Keratinocyte (primary cell): Measurements from ENCODE around the gene SAE1. TPM values are rescaled to one million over a fixed set of nuclear protein-coding genes. Genes with fewer than 3 reads are reported as not detected.

Source experiments
- DNase-seq: peaks from one replicate; pipeline ENCODE4 v3.0.0-alpha.2; 2011; ENCODE audit warnings: low read depth, missing footprints, low spot score
- FAIRE-seq: peaks from 2 replicates; lab custom pipeline; 2011; peaks lifted over from hg19 to GRCh38; lab: Jason Lieb, UNC
- H2AFZ ChIP-seq: 2 replicates; pipeline ENCODE4 v1.6.0; 2012; ENCODE audit warnings: low read length, control low read depth, inconsistent platforms; ENCODE audit not compliant: control insufficient read depth
- H3K27ac ChIP-seq: 2 replicates; pipeline ENCODE4 v1.5.1; 2011; ENCODE audit warnings: low read length; ENCODE audit not compliant: control insufficient read depth, insufficient read depth
- H3K27me3 ChIP-seq: 3 replicates; pipeline ENCODE4 v1.6.0; 2011; ENCODE audit warnings: low read length; ENCODE audit not compliant: control insufficient read depth, insufficient read depth; ENCODE audit errors: extremely low read depth
- H3K36me3 ChIP-seq, 2 experiments: 2 replicates in 1 of 2; 3 replicates in 1 of 2; pipeline ENCODE4 v1.5.1; 2011; ENCODE audit warnings: low read length in 2 of 2, mild to moderate bottlenecking in 1 of 2; ENCODE audit not compliant: control insufficient read depth in 2 of 2, insufficient read depth in 2 of 2; ENCODE audit errors: extremely low read depth in 1 of 2
- H3K4me1 ChIP-seq: 3 replicates; pipeline ENCODE4 v1.5.1; 2011; ENCODE audit warnings: low read length; ENCODE audit not compliant: control insufficient read depth, insufficient read depth; ENCODE audit errors: extremely low read depth
- H3K4me2 ChIP-seq: 3 replicates; pipeline ENCODE4 v1.6.0; 2011; ENCODE audit warnings: low read depth, low read length; ENCODE audit not compliant: control insufficient read depth, insufficient read depth; ENCODE audit errors: extremely low read depth
- H3K4me3 ChIP-seq, 3 experiments: fragments of 200-600 bp in 1 of 3; sonication (generic) in 1 of 3; 2 replicates in 2 of 3; 3 replicates in 1 of 3; pipeline ENCODE4 v1.5.1; 2011 to 2016; ENCODE audit warnings: low read length in 3 of 3, mild to moderate bottlenecking in 3 of 3, control low read depth in 2 of 3, inconsistent platforms in 1 of 3, low read depth in 1 of 3, mixed read lengths in 1 of 3, mixed run types in 1 of 3, moderate library complexity in 1 of 3; ENCODE audit not compliant: control insufficient read depth in 2 of 3, insufficient read depth in 2 of 3; ENCODE audit errors: extremely low read depth in 1 of 3
- H3K79me2 ChIP-seq: 2 replicates; pipeline ENCODE4 v1.6.0; 2012; ENCODE audit warnings: low read length; ENCODE audit not compliant: control insufficient read depth, insufficient read depth
- H3K9ac ChIP-seq: 3 replicates; pipeline ENCODE4 v1.6.0; 2011; ENCODE audit warnings: low read length; ENCODE audit not compliant: control insufficient read depth, insufficient read depth; ENCODE audit errors: extremely low read depth
- H3K9me1 ChIP-seq: 3 replicates; pipeline ENCODE4 v1.6.0; 2011; ENCODE audit warnings: low read length; ENCODE audit not compliant: control insufficient read depth, insufficient read depth; ENCODE audit errors: extremely low read depth
- H3K9me3 ChIP-seq: 2 replicates; pipeline ENCODE4 v1.5.1; 2012; ENCODE audit warnings: low read depth, low read length; ENCODE audit not compliant: control insufficient read depth
- H4K20me1 ChIP-seq: 3 replicates; pipeline ENCODE4 v1.6.0; 2011; ENCODE audit warnings: low read length; ENCODE audit not compliant: control insufficient read depth, insufficient read depth; ENCODE audit errors: extremely low read depth
- EZH2 ChIP-seq: IDR thresholded peaks from one replicate; pipeline ENCODE4 v1.6.1; 2012; ENCODE audit warnings: inconsistent platforms, mild to moderate bottlenecking, low read length, moderate library complexity
- dilution Hi-C: fragments of 300-500 bp; cut with MboI; formaldehyde crosslinking; loops from one replicate; pipeline ENCODE4 v1.7.0; 2020; ENCODE audit warnings: low sequenced_read_pairs; ENCODE audit not compliant: extremely low pct_ligation_motif_present
- polyA plus RNA-seq, 5 experiments: library from polyadenylated mRNA; depleted of rRNA in 3 of 5; stranded (reverse) in 3 of 5; stranded (forward) in 1 of 5; unstranded in 1 of 5; fragments of >200 nt; gene quantifications; 1 replicate in 1 of 5; 2 replicates in 3 of 5; 3 replicates in 1 of 5; pipeline versions ENCODE4 v1.2.1 to v1.2.3, GENCODE V29; 2011 to 2012; ENCODE audit warnings: missing spikeins in 2 of 5, low read depth in 1 of 5, low replicate concordance in 1 of 5
- TF ChIP-seq, protein P1 (sequence below), 3 experiments: IDR thresholded peaks in 1 of 3; conservative IDR thresholded peaks in 1 of 3; optimal IDR thresholded peaks in 1 of 3; 2 replicates in 2 of 3; 3 replicates in 1 of 3; pipeline versions ENCODE3 to v1.5.1; 2011; ENCODE audit warnings: low read length in 3 of 3, mild to moderate bottlenecking in 3 of 3, moderate library complexity in 2 of 3, control low read depth in 1 of 3, inconsistent platforms in 1 of 3; ENCODE audit not compliant: insufficient read depth in 2 of 3; ENCODE audit errors: extremely low read depth in 1 of 3

SAE1 gene
- polyA plus RNA-seq, 1 donor (not counting 4 experiments of a cell fraction or from before 2014, with no cell fraction given): 102 TPM

DNA sequence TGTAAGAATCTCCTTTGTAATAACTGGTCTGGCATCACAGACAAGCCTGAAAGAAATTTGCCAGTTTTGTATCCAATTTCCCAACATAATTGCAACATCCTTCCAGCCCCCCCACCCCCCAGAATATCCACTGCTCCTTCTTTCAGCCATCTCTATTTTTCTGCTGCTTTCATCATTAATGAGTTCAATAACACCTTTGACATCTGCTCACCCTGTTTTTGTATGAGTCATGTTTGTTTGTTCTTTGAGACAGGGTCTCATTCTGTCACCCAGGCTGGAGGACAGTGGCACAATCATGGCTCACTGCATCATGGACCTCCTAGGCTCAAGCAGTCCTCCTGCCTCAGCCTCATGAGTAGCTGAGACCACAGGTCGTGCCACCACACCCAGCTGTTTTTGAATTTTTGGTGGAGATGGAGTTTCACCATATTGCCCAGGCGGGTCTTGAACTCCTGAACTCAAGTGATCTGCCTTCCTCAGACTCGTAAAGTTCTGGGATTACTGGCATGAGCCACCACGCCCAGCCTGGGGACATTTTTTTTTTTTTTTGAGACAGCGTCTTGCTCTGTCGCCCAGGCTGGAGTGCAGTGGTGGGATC lies 10.1 kb upstream of the SAE1 start:
- no peak overlapping the region for H3K9ac ChIP-seq
- no peak overlapping the region for H3K4me3 ChIP-seq
- H3K4me2 ChIP-seq: no peak overlapping the region
- no peak for DNase-seq
- no peaks in the 10 kb centered on the region for H4K20me1 ChIP-seq
- H3K9me3 ChIP-seq: no peaks in the 10 kb centered on the region
- dilution Hi-C loops: no loop called here
- FAIRE-seq: no peak
- peaks cover 15% of the 10 kb centered on the region for H3K4me1 ChIP-seq
- no peaks in the 10 kb centered on the region for H3K9me1 ChIP-seq
- no peaks in the 10 kb centered on the region for H3K36me3 ChIP-seq
- H3K79me2 ChIP-seq: no peaks in the 10 kb centered on the region
- no peaks in the 10 kb centered on the region for H3K27me3 ChIP-seq
- no peak overlapping the region for H2AFZ ChIP-seq
- no peak overlapping the region for H3K27ac ChIP-seq
- TF ChIP-seq EZH2: no peak
- TF ChIP-seq, protein P1, sequence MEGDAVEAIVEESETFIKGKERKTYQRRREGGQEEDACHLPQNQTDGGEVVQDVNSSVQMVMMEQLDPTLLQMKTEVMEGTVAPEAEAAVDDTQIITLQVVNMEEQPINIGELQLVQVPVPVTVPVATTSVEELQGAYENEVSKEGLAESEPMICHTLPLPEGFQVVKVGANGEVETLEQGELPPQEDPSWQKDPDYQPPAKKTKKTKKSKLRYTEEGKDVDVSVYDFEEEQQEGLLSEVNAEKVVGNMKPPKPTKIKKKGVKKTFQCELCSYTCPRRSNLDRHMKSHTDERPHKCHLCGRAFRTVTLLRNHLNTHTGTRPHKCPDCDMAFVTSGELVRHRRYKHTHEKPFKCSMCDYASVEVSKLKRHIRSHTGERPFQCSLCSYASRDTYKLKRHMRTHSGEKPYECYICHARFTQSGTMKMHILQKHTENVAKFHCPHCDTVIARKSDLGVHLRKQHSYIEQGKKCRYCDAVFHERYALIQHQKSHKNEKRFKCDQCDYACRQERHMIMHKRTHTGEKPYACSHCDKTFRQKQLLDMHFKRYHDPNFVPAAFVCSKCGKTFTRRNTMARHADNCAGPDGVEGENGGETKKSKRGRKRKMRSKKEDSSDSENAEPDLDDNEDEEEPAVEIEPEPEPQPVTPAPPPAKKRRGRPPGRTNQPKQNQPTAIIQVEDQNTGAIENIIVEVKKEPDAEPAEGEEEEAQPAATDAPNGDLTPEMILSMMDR (optimal IDR thresholded peaks at IDR 0.05 in 1 of 3, IDR thresholded peaks at IDR 0.05 in 1 of 3, conservative IDR thresholded peaks at IDR 0.05 in 1 of 3; ENCODE audit: extremely low read depth in 1 of 3, insufficient read depth in 2 of 3, low read length in 3 of 3): no peak

DNA sequence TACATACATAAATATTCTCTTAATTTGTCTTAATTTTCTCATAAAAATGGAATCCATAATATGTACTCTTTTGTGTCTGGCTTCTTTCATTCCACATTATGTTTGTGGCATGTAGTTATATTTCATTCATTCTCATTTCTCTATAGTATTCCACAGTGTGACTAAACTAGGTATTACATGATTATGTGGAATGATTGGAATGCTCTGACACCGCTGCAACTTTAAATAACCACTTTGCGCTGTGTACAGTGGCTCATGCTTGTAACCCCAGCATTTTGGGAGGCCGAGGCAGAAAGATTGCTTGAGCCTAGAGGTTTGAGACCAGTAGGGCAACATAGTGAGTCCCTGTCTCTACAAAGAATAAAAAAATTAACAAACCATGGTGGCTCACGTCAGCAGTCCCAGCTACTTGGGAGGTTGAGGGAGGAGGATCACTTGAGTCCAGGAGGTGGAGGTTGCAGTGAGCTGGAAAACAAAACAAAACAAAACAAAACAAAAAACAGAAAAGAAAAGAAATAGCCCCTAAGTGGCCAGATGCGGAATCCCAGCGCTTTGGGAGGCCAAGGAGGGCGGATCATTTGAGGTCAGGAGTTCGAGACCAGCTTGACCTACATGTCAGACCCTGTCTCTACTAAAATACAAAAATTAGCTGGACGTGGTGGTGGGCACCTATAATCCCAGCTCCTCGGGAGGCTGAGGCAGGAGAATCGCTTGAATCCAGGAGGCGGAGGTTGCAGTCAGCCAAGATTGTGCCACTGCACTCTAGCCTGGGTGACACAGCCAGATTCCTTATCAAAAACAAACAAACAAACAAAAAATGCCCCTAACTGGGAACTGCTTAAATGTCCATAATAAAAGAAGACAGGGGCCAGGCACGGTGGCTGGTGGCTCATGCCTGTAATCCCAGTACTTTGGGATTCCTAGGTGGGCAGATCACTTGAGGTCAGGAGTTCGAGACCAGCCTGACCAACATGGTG lies 8.0 kb upstream of the SAE1 start:
- Histone ChIP-seq H3K27me3 (no peaks in the 10 kb centered on the region), H2AFZ (peak overlapping the region; percentile 33), H3K4me2 (peak overlapping the region; percentile 66), H3K79me2 (no peaks in the 10 kb centered on the region), H3K9me1 (no peaks in the 10 kb centered on the region), H3K9me3 (no peaks in the 10 kb centered on the region), H3K27ac (no peak overlapping the region), H4K20me1 (no peaks in the 10 kb centered on the region), H3K4me1 (peaks cover 15% of the 10 kb centered on the region), H3K36me3 (no peaks in the 10 kb centered on the region), H3K4me3 (no peak overlapping the region), H3K9ac (no peak overlapping the region)
- no peak for TF ChIP-seq EZH2
- TF ChIP-seq, protein P1 (optimal IDR thresholded peaks at IDR 0.05 in 1 of 3, IDR thresholded peaks at IDR 0.05 in 1 of 3, conservative IDR thresholded peaks at IDR 0.05 in 1 of 3; ENCODE audit: extremely low read depth in 1 of 3, insufficient read depth in 2 of 3, low read length in 3 of 3): no peak
- dilution Hi-C loops: no loop called here
- DNase-seq: no peak
- FAIRE-seq: peak; percentile 93
